Activated T-cell treated with anti-CD3 and anti-CD28 coated beads, Interleukin-2, amount 50 U/mL, for 48 hours (primary cell): ENCODE measurements around the gene PRSS33.

Experiments
- DNase-seq, 2 experiments: peaks; one replicate each; pipeline ENCODE4 v3.0.0-alpha.2; 2020

Gene PRSS33

GRCh38 chr16:2798723-2799204, 11.4 kb upstream of the PRSS33 start:
- no peak for DNase-seq

- no peak for DNase-seq
Measured at GRCh38 chr16:2795395-2796143, 8.2 kb upstream of the PRSS33 start.

GRCh38 chr16:2792940-2793339, 5.6 kb upstream of the PRSS33 start:
- no peak for DNase-seq

- no peak for DNase-seq
Measured at GRCh38 chr16:2791174-2791573, 3.8 kb upstream of the PRSS33 start.

GRCh38 chr16:2790631-2791030, 3.3 kb upstream of the PRSS33 start:
- DNase-seq = no peak

- no peak for DNase-seq
Measured at GRCh38 chr16:2787961-2788360, 601 bp upstream of the PRSS33 start.

GRCh38 chr16:2786826-2787151, 571 bp downstream of the PRSS33 start:
- DNase-seq = no peak

- DNase-seq = no peak
Measured at GRCh38 chr16:2786061-2786825, 1.1 kb downstream of the PRSS33 start.

- peak; percentile 63 to 72 for DNase-seq
Measured at GRCh38 chr16:2785101-2785991, 2.0 kb downstream of the PRSS33 start.

GRCh38 chr16:2784358-2785100, 2.8 kb downstream of the PRSS33 start:
- DNase-seq = peak; percentile 15 to 19

GRCh38 chr16:2783581-2784357, 3.6 kb downstream of the PRSS33 start:
- DNase-seq = no peak

GRCh38 chr16:2782583-2783351, 4.6 kb downstream of the PRSS33 start:
- no peak for DNase-seq

- peak; percentile 14 to 17 for DNase-seq
Measured at GRCh38 chr16:2779978-2780898, 7.1 kb downstream of the PRSS33 start.

GRCh38 chr16:2779151-2779920, 8.0 kb downstream of the PRSS33 start:
- no peak for DNase-seq

GRCh38 chr16:2778630-2778958, 8.8 kb downstream of the PRSS33 start:
- DNase-seq = no peak

GRCh38 chr16:2777903-2778629, 9.3 kb downstream of the PRSS33 start:
- DNase-seq = no peak

- peak; percentile 92 to 93 for DNase-seq
Measured at GRCh38 chr16:2777231-2777902, 10.0 kb downstream of the PRSS33 start, which contains the start of gene ELOB. TSS of gene ELOB (minus strand) at chr16:2777280. CDS start at chr16:2777239, 41 bp downstream.
